Ovary (tissue), 3 donors: Measurements from ENCODE around the gene FNDC11.

Source experiments
- EP300 ChIP-seq: sonication (generic); formaldehyde crosslinking; IDR thresholded peaks from one replicate; pipeline ENCODE4 v1.6.1; 2017; ENCODE audit warnings: antibody characterized with exemption
- POLR2A ChIP-seq: fragments of 450-650 bp; IDR thresholded peaks from one replicate; pipeline ENCODE4 v1.6.1; 2017; ENCODE audit warnings: antibody characterized with exemption, mild to moderate bottlenecking, moderate library complexity
- TF ChIP-seq, protein P1 (sequence below), 3 donors: fragments of 450-650 bp in 2 of 3; fragments of 200-600 bp in 1 of 3; IDR thresholded peaks; one replicate each; pipeline versions ENCODE4 v1.5.1 to v1.8.0; 2016 to 2022; ENCODE audit warnings: antibody characterized with exemption in 3 of 3, mild to moderate bottlenecking in 1 of 3
- donor health status: DM: no; HTN: no; CAD: no.

DNA sequence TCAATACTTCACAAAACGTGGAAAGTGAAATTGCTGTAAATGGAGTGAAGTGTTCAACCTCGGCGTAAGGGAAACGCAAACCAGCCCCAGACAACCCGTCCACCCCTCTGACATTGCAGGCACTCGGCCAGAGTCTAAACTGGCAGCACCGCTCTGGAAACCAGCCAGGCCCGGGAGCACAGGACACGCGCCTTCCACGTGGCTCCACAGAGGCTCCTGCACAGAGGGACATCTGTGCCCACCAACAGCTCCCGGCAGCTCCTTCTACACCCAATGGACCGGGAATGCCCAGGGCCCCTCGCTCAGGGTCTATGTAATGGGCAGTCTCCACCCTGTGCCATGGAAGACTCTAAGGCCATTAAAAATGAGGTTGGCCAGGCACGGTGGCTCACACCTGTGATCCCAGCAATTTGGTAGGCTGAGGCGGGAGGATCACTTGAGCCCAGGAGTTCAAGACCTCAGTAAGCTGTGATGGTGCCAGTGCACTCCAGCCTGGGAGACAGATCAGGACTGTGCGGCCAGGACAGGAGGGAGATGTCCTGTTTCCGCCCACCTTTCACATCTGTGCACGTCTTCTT is 23.4 kb downstream of the FNDC11 start:
- TF ChIP-seq, protein P1, sequence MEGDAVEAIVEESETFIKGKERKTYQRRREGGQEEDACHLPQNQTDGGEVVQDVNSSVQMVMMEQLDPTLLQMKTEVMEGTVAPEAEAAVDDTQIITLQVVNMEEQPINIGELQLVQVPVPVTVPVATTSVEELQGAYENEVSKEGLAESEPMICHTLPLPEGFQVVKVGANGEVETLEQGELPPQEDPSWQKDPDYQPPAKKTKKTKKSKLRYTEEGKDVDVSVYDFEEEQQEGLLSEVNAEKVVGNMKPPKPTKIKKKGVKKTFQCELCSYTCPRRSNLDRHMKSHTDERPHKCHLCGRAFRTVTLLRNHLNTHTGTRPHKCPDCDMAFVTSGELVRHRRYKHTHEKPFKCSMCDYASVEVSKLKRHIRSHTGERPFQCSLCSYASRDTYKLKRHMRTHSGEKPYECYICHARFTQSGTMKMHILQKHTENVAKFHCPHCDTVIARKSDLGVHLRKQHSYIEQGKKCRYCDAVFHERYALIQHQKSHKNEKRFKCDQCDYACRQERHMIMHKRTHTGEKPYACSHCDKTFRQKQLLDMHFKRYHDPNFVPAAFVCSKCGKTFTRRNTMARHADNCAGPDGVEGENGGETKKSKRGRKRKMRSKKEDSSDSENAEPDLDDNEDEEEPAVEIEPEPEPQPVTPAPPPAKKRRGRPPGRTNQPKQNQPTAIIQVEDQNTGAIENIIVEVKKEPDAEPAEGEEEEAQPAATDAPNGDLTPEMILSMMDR (IDR thresholded peaks at IDR 0.05) = no peak
- no peak for TF ChIP-seq POLR2A
- TF ChIP-seq EP300 = no peak
